ENCODE data around the gene ZNG1A. TPM values are rescaled to one million over a fixed set of nuclear protein-coding genes. Genes with fewer than 3 reads are reported as not detected.
"Not testable (repeated sequence)": the region's sequence is repeated elsewhere in the genome, so short reads cannot be mapped to it uniquely, and the experiment has no call there.

ZNG1A gene
- total RNA-seq, 4 donors from 2014 or later, result 24.3 to 50.3 (median 29.2) TPM

DNA sequence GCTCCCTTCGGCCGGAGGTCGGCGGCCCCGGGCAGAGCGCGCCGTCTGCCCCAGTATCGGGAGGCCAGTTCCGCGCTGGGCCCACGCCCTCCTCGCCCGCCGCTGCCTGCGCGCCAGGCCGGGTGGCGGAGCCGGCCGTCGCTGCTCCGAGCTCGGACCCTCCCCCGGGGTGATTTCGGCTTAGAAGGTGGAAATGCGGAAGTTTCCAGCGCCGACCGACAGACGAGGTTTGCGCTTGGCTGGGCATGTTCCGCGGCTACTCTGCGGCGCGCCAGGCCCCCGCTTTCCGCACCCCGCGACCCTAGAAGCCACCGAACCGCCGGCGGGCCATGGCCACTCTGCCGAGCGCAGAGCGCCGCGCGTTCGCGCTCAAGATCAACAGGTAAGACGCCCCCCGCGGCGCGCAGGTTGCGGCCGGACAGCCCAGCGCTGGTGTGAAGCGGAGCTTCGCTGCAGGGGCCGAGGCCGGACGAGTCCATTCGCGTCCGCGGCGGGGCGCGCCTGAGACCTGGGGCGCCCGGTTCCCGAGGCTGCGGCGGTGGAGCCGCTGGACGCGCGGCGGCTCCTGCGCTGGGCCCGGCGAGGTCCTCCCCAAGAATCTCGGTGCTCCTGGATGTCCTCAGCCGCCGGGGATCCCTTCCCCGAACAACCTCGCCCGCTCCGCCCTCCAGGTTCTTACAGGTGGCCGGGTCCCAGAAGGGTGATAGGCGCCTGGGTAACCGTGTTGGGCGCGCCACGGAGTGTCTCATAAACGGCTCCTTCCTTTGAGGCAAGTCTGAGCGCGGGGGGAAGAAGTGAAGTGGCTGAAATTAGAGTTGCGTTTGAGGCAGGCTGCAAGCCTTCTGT lies 36.0 kb upstream of the ZNG1A start, which contains the start of gene DOCK8:
DOCK8 (plus strand) TSS at position 218 of the 846 bp plus-strand sequence; CDS start at position 330, 112 bp downstream.
- no peaks in the 10 kb centered on the region for H3K27me3 ChIP-seq
- no peaks in the 10 kb centered on the region for H3K36me3 ChIP-seq
- peak; percentile 72 to 87 (median 79) for DNase-seq
- peak within 1 kb of the TSS; percentile 71 to 89 (median 80) for H3K27ac ChIP-seq
- peak within 1 kb of the TSS; percentile 61 to 81 (median 70) for H3K4me3 ChIP-seq
- TF ChIP-seq, protein P1, sequence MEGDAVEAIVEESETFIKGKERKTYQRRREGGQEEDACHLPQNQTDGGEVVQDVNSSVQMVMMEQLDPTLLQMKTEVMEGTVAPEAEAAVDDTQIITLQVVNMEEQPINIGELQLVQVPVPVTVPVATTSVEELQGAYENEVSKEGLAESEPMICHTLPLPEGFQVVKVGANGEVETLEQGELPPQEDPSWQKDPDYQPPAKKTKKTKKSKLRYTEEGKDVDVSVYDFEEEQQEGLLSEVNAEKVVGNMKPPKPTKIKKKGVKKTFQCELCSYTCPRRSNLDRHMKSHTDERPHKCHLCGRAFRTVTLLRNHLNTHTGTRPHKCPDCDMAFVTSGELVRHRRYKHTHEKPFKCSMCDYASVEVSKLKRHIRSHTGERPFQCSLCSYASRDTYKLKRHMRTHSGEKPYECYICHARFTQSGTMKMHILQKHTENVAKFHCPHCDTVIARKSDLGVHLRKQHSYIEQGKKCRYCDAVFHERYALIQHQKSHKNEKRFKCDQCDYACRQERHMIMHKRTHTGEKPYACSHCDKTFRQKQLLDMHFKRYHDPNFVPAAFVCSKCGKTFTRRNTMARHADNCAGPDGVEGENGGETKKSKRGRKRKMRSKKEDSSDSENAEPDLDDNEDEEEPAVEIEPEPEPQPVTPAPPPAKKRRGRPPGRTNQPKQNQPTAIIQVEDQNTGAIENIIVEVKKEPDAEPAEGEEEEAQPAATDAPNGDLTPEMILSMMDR (IDR thresholded peaks at IDR 0.05), result peak; percentile 19 to 50 (median 44)
- peak in 1 of 2 donors; percentile 26 for TF ChIP-seq POLR2A (IDR thresholded peaks at IDR 0.05)
- peaks cover 0 to 11% (median 0%) of the 10 kb centered on the region in 4 donors for H3K4me1 ChIP-seq
- H3K9me3 ChIP-seq, result no peaks in the 10 kb centered on the region

DNA sequence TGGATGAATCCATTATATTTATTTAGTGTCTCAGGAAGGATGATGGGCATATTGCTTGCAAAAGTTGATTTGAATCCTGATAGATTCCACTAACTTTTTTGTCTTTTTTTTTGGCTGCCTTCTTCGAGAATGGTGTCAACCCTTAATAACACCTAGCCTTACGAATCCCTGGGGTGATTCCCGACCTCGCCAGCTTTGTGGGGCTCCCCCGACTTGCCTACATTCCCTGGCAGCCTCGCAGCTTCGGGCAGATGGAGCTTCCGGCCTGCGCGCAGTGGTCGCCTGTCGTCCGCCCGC lies 35.4 kb upstream of the ZNG1A start:
- no peak for DNase-seq
- Histone ChIP-seq H3K4me3 (peak overlapping the region; percentile 61 to 81 (median 70)), H3K27ac (peak overlapping the region; percentile 71 to 89 (median 80)), H3K9me3 (no peaks in the 10 kb centered on the region), H3K36me3 (no peaks in the 10 kb centered on the region), H3K4me1 (peaks cover 0 to 11% (median 0%) of the 10 kb centered on the region in 4 donors), H3K27me3 (no peaks in the 10 kb centered on the region)
- TF ChIP-seq, protein P1 (IDR thresholded peaks at IDR 0.05), result no peak
- TF ChIP-seq POLR2A (IDR thresholded peaks at IDR 0.05), result no peak

DNA sequence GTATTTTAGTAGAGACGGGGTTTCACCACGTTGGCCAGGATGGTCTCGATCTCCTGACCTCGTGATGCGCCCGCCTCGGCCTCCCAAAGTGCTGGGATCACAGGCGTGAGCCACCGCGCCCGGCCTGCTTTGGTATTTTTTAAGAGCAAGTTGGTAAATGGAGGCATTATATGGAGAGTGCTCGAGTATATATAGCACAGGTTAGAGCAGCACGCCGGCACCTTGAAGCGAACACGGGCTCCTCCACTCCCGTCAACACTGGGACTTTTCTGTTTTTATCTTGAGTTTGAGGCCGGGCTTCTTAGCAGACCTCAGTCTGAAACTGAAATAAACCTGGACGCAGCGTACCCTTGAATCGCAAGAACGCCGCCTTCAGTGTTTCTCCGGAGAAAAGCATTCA lies 35.0 kb upstream of the ZNG1A start:
- H3K36me3 ChIP-seq, H3K9me3 ChIP-seq, H3K27me3 ChIP-seq: not testable (repeated sequence)
- peaks cover 0 to 11% (median 0%) of the 10 kb centered on the region in 4 donors for H3K4me1 ChIP-seq
- peak in 1 of 3 donors; percentile 17 for DNase-seq
- H3K27ac ChIP-seq, result peak overlapping the region in 1 of 4 donors; percentile 71
- H3K4me3 ChIP-seq, result peak overlapping the region in 2 of 4 donors; percentile 65 to 74

DNA sequence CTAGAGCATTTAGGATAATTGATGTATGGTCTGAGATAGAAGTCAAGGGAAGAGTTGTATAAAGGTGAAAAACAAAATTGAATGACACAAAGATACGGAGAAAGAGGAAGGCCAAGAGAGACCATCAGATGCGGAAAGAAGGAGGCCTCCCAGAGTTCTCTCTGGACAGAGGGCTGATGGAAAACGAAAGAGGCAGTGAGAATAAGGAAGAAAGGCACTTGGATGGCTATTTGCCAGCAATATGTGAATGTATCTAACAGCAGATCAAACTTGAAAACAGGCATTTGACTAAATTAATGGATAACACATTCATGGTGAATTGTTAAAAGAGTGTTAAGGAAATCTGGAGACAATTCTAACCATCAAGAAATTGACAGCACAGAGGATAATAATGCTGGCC lies 33.4 kb upstream of the ZNG1A start:
- peak overlapping the region in 1 of 4 donors; percentile 25 for H3K27ac ChIP-seq
- no peak for TF ChIP-seq POLR2A (IDR thresholded peaks at IDR 0.05)
- TF ChIP-seq, protein P1 (IDR thresholded peaks at IDR 0.05), result no peak

DNA sequence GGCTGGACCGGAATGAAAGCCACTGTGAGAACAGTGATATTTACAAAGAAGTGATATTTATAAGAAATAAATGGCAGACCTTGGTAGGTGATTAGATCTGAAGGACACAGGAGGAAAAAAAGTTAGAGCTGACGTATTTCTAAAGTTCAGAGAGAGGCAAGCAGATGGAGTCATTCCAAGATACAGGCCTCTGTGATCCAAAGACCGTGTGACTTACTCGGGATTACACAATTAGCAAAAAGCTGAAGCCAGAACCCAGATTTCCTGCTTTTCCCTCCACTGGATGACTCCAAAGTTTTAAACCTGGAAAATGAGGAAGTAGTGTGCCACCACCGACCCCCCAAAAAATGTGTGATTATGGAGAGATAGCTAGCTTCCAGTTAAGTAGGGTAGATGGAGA lies 32.7 kb upstream of the ZNG1A start:
- no peaks in the 10 kb centered on the region for H3K27me3 ChIP-seq
- H3K4me1 ChIP-seq, result peaks cover 0 to 11% (median 0%) of the 10 kb centered on the region in 4 donors
- H3K27ac ChIP-seq, result peak overlapping the region in 1 of 4 donors; percentile 25
- DNase-seq, result no peak
- H3K9me3 ChIP-seq, result no peaks in the 10 kb centered on the region
- no peak overlapping the region for H3K4me3 ChIP-seq
- no peak for TF ChIP-seq POLR2A (IDR thresholded peaks at IDR 0.05)
- TF ChIP-seq, protein P1 (IDR thresholded peaks at IDR 0.05), result no peak
- no peaks in the 10 kb centered on the region for H3K36me3 ChIP-seq

More for the DNA sequence above, 33.4 kb upstream of the ZNG1A start:
- DNase-seq, result no peak
- Histone ChIP-seq H3K36me3 (no peaks in the 10 kb centered on the region), H3K4me1 (peaks cover 0 to 11% (median 0%) of the 10 kb centered on the region in 4 donors), H3K4me3 (no peak overlapping the region), H3K27me3 (no peaks in the 10 kb centered on the region), H3K9me3 (no peaks in the 10 kb centered on the region)

DNA sequence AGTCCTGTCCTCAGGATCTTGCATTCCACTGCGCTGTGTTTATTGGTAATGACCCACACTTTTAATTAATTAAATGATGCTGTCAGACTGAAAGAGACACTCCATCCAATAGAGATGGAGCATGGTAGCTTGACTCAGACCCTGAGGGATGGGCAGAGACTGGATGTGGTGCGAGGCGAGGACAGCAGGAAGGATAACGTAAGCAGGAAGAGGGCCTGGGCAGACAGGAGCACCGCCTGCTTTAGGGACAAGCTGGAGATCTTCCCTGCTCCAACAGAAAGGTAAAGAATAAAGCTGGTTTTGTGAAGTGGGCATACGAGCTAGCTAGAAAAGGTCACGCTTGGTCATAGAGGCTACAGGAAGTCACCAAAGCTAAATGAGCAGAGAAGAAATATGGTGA lies 32.2 kb upstream of the ZNG1A start:
- Histone ChIP-seq H3K4me1 (peaks cover 0 to 7% (median 0%) of the 10 kb centered on the region in 4 donors), H3K27ac (no peak overlapping the region), H3K4me3 (no peak overlapping the region), H3K27me3 (no peaks in the 10 kb centered on the region), H3K36me3 (no peaks in the 10 kb centered on the region), H3K9me3 (no peaks in the 10 kb centered on the region)
- no peak for DNase-seq
- TF ChIP-seq, protein P1 (IDR thresholded peaks at IDR 0.05), result no peak
- TF ChIP-seq POLR2A (IDR thresholded peaks at IDR 0.05), result no peak

Data from Peyer's patch (tissue), 4 donors.